ENCODE results near the gene MGAT1.
A peak's percentile ranks its signal among the peaks of the same experiment; 100 is the strongest.
"Not testable (repeated sequence)": the region's sequence is repeated elsewhere in the genome, so short reads cannot be mapped to it uniquely, and the experiment has no call there.

MGAT1 gene

DNA sequence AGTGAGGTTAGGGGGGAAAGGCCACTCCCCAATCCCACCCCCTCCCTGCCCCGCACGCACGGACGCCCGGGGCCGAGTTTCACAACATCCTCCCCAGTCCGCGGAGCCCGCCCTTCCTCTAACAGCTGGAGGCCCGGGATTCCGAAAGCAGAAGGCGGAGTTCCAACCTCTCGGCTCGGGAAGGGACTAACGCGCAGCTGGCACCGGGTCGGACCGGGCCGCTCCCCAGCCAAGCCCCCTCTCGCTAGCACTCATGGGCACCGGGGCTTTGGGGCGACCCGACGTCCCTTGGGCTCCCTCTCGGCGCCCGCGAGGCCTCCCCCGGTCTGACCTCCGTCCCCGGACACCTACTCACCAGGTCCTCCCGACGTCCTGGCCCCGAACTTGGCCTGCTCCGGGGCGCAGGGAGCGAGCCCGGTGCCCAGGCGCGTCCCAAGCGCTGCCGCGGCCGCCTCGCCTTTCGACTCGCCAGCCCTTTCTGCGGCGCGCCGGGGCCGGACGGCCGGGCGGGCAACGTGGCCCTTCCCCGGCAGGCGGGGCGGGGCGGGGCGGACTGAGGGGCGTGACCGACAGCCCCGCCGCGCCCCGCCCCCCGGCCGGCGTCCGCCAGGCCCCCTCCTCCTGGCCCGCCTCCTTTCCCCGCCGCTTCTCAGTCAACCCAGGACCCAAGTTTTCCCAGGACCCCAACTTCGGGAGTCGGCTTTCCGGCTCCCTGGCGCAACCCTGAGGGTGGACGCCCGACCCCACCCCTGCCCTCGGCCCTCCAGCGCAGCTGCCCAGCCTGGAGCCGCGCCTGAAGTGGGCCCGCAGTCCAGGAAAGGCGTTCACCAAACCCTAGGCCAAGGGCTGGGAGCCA, at the start of gene MGAT1:
MGAT1 (minus strand) TSS at position 482 of the 856 bp plus-strand sequence. CDS start 9,835 bp downstream, outside the sequence.
- DNase-seq: peak; percentile 69

- no peak for DNase-seq
Observed at GRCh38 chr5:180850434-180851078, 48.0 kb upstream of the MGAT1 start.

- DNase-seq: no peak
Observed at GRCh38 chr5:180849827-180850226, 47.2 kb upstream of the MGAT1 start.

DNA sequence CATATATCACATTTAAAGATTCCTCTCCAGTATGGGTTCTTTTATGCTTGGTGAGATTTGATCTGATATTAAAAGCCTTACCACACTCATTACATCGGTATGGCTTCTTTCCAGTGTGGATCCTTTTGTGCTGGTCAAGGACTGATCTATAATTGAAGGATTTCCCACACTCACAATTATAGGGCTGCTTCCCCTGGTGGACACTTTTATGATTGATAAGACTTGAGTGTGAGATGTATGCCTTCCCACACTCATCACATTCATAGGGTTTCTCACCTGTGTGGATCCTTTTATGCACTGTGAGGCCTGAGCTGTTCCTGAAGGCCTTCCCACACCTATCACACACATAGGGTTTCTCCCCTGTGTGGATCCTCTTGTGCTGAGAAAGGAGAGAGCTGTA, 46.3 kb upstream of the MGAT1 start:
- DNase-seq: no peak

GRCh38 chr5:180848265-180848664, 45.7 kb upstream of the MGAT1 start:
- no peak for DNase-seq

DNA sequence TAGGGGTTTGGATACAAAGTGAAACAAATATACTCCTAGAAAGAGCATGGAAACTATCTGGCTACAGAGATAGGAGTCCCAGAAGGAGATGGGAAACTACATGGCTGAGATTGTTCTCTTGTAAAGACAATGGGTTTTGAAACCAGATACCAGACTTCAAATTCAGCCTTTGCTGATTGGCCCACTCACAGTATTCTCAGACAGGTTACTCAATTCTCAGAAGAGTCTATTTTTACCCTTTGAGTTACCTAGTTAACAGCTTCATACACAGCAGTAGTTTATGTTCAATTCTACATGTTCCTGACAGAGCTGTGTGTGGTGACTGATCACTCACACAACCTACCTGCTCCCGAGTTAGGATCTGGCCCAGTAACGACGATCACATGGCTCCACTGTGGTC, 44.4 kb upstream of the MGAT1 start:
- DNase-seq: no peak

GRCh38 chr5:180844858-180845257, 42.3 kb upstream of the MGAT1 start:
- DNase-seq: no peak

DNA sequence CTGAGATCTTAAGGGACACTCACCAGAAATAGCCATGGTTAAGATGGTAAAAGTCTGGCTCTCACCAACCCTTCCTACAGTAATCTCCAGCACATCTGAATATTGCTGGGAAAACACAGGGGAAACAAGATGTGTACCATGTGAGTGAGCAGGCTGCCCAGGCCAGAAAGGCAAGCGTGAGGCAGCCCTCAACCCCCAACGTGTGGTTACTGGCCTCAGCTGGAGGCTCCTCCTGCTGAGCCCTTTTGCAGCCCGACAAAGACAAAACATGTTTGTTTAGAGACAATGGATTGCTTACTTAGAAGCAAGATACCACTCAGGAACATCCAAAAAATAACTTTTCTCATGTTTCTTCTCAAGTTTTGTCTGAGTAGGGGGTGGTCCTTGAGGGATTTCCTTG, 41.8 kb upstream of the MGAT1 start:
- DNase-seq: no peak

DNA sequence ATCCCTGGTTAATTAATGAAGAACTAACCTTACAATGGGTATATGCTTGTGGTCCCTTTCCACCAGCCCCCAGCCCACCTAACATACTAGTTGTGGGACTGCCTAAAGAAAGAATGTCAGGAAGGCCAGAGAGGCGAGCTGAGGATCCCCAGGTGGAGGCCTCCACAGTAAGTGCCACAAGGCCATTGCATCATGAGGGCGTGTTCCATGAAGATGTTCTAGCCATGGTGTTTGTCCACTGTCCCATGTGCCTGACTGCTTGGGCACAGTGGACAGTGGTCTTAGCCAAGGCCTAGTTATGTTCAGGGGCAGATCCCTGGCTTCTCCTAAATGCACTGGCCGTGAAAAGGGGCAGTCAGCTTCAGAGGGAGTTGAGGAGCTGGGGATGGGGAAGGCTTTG, 37.3 kb upstream of the MGAT1 start:
- DNase-seq: no peak

DNA sequence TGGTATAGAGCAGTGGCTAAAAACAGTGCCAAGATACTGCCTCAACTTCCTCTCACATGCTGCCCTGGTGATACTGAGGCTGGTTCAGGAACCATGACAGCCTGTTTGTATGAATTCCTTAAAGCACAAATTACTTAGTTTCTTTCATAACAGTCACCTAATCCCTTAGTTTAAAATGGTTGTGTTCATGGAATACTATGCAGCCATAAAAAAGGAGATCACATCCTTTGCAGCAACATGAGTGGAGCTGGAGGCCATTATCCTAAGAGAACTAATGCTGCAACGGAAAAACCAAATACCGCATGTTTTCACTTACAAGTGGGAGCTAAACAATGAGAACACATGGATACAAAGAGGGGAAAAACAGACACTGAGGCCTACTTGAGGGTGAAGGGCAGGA, 36.6 kb upstream of the MGAT1 start:
- no peak for DNase-seq

DNA sequence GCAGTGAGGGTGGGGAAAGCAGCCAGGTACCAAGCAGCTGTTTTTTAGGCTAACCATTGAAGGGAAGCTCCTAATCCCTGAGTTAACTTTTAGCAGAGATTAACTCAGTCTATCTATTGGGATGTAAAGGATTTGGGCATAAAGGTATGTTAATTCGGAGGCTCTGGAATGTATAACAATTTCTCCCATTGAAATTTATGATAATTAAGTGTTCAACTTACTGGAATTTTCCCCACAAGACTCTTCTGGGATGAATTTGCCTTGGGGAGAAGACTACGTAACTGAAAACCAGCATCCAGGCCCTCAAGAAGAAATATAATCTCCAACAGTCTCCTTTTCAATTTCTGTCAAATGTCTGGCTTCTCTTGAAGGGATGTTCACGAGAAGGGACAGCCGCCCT, 34.9 kb upstream of the MGAT1 start:
- no peak for DNase-seq

- no peak for DNase-seq
Observed at GRCh38 chr5:180832638-180833068, 30.0 kb upstream of the MGAT1 start.

GRCh38 chr5:180831139-180832093, 28.8 kb upstream of the MGAT1 start:
- DNase-seq: peak; percentile 75

DNA sequence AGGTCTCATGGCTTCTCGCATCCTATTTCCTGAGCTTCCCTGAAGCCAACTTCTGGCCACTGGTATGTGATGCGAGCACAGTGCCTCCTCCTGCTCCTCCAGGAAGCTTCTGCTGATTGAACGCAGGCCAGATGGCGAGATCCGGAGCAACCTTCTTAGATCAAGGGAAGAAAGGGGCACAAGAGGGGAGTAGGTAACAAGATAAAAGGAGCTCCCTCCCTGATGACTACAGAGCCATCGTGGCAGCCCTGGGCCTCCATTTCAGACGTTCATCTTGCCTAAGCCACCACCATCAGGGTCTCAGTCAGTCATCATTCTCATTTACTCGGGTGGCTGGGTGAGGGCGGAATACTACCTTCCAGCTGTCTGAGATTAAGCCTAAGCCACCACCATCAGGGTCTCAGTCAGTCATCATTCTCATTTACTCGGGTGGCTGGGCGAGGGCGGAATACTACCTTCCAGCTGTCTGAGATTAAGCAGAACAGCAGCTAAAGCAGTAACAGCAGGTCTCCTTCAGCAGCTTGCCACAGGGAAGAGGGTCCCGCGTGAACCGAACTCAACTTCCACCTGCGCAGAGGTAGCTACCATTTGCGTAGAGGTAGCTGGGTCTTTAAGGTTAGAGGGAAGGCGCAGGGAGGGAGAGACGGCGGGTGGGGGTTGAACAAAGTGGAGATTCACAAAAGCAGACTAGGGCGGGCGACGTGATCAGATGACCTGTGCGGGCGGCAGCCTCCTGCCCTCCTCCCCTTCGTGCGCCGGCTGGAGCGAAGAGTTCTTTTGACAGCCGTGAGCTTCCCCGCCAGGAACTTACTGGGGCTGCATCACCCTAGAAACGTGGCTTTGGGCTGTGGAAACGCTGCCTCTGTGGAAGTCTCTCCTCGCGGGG, 27.9 kb upstream of the MGAT1 start:
- DNase-seq: peak; percentile 74

DNA sequence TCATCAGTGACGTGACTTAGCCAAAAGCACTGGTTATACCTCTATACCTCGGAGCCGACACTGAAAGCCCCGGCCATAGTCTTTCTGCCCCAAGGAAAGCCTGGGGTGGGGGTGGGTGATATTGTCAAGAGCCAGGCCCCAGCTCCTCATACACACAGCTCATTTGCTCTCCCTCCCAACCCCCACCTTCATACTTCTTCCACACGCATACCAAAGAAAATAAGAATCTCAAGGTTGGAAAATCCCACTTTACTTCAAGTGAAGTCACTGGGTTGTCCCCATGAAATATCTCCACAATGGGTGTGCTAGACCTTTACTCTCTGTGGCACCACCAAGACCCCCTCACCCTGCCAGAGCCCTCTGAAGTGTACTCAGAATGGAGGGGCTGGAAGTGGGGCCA, 27.1 kb upstream of the MGAT1 start:
- DNase-seq: no peak

DNA sequence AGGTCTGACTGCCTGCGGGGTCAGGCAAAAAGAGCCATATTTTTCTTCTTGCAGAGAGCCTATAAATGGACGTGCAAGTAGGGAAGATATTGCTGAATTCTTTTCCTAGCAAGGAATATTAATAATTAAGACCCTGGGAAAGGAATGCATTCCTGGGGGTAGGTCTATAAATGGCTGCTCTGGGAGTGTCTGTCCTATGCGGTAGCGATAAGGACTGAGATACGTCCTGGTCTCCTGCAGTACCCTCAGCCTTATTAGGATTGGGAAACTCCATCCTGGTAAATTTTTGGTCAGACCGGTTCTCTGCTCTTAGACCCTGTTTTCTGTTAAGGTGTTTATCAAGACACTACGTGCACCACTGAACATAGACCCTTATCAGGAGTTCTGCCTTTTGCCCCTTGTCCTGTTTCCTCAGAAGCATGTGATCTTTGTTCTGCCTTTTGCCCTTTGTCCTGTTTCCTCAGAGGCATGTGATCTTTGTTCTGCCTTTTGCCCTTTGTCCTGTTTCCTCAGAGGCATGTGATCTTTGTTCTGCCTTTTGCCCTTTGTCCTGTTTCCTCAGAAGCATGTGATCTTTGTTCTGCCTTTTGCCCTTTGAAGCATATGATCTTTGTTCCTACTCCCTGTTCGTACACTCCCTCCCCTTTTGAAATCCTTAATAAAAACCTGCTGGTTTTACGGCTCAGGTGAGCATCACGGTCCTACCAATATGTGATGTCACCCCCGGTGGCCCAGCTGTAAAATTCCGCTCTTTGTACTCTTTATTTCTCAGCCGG, 26.3 kb upstream of the MGAT1 start:
- not testable (repeated sequence) for DNase-seq

DNA sequence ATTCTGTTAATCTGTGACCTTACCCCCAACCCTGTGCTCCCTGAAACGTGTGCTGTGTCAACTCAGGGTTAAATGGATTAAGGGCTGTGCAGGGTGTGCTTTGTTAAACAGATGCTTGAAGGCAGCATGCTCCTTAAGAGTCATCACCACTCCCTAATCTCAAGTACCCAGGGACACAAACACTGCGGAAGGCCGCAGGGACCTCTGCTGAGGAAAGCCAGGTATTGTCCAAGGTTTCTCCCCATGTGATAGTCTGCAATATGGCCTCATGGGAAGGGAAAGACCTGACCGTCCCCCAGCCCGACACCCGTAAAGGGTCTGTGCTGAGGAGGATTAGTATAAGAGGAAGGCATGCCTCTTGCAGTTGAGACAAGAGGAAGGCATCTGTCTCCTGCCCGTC, 24.8 kb upstream of the MGAT1 start:
- not testable (repeated sequence) for DNase-seq

DNA sequence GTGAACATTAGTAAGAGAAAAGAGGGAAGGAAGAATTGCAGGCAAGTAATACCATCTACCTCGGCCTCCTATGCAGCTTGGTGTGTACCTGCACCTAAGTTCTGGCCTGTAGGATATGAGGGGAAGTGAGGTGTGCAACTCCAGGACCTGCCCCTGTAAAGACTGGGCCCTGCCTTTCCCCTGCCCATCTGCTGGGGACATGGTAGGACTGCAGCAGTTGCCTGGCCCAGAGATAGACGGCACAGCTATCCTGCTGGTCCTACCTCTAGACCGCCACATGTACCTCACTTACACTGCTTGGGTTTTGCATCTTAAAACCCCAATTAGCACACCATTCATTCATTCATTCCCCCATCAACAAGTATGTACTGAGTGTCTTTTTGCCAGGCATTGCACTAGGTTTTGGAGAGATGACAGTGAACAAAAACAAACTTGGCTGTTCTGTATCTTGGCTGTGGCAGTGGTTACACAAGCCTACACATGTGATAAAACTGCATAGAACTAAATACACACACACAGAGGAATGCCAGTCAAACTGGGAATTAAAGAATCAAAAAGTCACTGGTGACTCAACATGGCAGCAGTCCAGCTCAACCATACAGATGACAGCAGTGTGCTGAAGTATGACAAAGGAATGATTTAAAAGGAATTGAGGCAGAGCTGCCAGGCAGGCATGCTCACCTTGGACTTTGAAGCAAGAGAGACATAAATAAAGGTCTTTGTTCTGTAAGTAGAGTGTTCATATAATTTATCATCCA, 23.3 kb upstream of the MGAT1 start:
- no peak for DNase-seq

DNA sequence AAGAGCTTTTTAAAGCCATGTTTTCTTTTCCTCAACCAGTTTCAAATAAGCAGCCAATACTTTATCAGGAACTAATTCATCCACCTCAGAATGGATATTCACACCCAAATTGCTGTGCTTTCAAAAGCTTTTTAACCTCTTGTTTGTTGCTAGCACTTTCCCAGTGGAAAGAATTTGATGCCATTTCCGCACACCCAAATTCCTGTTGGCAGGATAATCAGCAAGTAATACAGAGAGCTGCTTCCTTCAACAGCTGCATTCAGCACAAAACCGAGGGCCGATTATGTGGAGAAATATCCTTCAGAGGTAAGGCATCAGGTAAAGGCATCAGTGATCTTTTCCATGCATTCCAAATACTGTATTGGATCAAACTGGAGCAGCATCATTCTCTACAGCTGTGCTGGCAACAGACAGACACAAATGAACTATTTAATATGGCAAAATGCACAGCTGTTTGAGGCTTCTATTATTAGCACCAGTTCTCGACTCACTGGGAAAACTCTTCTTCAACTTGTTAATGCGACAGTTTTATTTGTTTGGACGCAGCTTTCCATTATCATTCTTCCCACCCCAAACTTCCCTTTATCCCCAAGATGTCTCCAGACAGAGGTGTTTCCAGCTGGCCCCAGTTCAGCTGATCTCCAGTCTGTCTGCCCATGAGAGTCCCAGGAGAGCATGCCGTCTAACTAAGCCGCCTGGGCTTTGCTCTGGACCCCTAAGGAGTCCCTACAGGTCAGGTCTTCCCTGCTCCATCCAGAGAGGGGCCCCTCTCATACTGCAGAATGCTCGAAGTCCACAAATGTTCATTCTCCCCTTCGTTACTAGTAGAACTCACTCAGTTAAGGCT, 22.2 kb upstream of the MGAT1 start:
- no peak for DNase-seq
